Smooth muscle cell of trachea (primary cell): ENCODE measurements around the gene TAF6. TPM values are rescaled to one million over a fixed set of nuclear protein-coding genes. Genes with fewer than 3 reads are reported as not detected.

Experiments used
- total RNA-seq: library from RNA; depleted of rRNA; stranded (reverse); fragments of >200 nt; gene quantifications from 2 replicates; pipeline ENCODE4 v1.2.1, GENCODE V29; 2014

The TAF6 gene
- total RNA-seq, result 65.5 and 69.7 TPM in 2 replicates

DNA sequence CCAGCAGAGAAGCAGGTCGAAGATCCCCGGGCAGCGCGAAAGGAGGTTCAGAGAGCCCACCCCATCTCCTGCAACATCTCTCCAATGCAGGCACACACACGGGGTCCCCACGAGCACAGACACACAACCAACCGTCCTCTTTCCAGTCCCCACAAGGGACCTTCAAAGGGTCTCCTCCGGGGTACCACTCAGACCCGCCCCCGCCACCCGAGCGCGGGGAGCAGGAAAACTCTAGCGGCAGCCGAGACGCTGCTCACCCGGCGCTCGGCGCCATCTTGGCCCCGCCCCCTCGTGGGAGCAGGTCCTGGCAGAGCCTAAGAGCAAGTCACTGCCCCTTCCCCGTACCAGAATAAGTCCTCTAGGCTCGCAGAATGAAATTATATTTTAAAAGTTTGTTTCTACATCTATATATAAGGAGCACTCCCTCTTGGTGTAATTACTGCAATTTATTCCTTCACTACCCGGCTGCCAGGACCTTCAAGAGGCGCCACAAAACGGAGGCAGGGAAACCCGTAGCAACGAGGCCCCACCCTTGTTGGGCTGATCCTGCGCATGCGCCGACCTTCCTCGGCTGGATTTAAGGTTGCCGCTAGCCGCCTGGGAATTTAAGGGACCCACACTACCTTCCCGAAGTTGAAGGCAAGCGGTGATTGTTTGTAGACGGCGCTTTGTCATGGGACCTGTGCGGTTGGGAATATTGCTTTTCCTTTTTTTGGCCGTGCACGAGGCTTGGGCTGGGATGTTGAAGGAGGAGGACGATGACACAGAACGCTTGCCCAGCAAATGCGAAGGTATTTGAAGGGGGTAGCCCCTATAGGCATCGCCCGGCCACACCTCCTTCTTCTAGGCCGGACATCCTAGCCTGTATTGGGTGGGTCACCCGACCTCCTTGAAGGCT lies at the start of gene TAF6, which contains the start of gene CNPY4:
TSS of gene TAF6 (minus strand) at position 287 of the 898 bp plus-strand sequence. CDS start 5,149 bp downstream, outside the sequence.
TSS of gene CNPY4 (plus strand) at position 563 of the 898 bp plus-strand sequence. CDS start at position 674, 111 bp downstream.

DNA sequence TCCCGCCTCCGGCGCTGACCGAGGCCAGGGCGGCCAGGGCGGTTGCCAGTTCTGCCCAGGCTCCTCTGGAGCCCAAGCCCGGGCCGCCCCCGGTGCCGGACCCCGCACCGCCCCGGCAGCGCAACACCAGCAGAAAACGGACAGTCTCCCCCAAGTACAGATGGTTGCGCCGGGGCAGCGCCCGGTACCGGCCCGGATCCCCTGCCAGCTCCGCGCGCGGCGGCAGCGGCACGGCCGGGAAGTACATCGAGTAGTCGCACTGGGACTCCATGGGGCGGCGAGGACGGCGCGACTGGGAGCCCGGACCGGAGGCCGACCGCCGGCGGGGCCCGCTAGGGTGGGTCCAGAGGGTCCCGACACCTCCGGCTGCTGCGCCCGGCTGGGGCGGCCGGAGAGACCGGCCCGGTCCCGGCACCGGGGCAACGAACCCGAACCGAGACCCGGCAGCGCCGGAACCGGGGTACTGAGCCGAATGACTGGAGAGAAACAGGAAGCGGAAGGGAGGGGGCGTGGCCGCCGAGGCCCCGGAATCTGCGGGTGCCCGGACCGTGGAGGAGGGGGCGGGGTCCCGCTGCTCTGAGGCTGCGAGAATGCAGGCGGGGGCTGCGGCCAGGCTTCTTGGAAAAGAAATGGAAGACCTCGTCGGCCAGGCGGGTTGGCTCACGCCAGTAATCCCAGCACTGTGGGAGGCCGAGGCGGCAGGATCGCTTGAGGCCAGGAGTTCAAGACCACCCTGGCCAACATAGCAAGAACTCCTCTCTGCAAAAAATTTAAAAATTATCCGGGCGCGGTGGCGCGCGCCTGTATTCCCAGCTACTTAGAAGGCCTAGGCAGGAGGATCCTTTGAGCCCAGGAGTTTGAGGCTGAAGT lies 39.3 kb upstream of the TAF6 start, which contains the start of gene TRAPPC14:
TSS of gene TRAPPC14 (minus strand) at position 495 of the 870 bp plus-strand sequence. CDS start at position 271, 224 bp downstream.

GRCh38 chr7:100148559-100149328 lies 29.6 kb upstream of the TAF6 start, which contains the start of gene LAMTOR4:
Gene LAMTOR4 (plus strand): TSS chr7:100148918. CDS start chr7:100148973, 55 bp downstream.

DNA sequence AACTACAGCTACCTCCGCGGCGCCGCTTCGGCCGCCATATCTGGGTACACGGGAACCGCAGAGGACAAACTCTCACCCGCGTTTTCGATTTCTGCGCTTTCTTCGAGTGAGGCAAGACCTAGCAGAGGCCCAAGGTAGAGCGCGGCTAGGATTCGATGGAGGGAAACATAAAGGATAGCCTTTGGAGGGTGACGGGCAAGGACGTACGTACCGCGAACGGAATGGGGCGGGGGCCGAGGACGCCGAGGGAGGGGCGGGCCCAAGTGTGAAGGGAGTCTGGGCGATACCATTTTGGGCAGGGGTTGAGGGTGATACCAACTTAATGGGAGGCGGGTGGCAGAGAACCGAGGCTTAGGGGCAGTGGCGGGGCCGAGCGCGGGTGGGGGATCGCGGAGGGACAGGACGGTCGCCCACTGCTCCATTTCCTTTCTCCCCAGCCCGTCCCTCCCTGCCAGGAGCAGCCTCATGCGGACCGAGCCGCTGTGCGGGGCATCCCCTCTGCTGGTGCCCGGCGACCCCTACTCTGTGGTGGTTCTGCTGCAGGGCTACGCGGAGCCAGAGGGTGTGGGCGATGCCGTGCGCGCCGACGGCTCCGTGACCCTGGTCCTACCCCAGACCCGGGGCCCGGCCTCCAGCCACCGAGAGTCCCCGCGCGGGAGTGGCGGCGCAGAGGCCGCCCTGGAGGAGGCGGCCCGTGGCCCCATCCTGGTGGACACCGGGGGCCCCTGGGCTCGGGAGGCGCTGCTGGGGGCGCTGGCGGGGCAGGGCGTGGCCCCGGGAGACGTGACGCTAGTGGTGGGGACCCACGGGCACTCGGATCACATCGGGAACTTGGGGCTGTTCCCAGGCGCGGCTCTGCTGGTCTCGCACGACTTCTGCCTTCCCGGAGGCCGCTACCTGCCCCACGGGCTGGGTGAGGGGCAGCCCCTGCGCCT lies 8.0 kb upstream of the TAF6 start, which contains the start of gene MBLAC1:
TSS of gene MBLAC1 (plus strand) at position 37 of the 935 bp plus-strand sequence. CDS start at position 466, 429 bp downstream.

DNA sequence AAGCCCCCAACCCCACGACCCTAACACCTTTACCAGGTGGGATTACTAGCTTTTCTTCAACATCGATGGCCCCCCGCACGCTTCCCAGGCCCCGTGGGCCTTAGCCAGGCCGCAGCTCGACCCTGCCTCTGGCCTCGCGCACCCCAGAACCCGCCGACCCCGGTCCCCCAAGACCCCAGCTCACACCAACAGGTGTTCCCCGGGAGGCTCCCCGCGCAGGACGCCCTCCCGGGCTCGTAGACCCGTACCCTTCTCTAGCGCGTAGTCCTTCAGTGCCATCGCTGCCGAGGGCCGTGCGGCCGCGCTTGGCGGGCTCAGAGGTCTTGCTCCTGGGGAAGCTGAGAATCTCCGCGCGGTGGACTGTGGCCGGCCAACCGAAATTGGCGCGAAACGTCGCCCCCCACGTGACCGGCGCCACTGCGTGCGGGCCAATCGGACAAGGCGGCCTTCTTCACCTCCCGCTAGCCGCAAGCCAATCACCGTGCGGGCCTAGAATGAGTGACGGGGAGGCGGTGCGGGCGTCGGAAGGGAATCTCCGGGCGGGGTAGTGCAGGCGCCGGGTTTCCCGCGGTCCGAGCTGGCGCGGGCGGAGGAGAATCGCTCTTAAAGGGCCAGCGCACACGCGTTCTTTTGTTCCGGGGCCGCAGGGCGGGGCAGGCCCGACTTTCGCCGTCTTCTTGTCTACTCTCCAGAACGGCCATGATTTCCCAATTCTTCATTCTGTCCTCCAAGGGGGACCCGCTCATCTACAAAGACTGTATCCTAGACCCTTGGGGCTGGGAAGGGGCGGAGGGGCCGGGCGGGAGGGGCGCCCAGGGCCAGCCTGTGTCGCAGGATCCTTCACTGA lies 17.9 kb downstream of the TAF6 start, which contains the start of the genes AP4M1 and MCM7:
TSS of gene AP4M1 (plus strand) at position 628 of the 847 bp plus-strand sequence. CDS start at position 700, 72 bp downstream.
TSS of gene MCM7 (minus strand) at position 382 of the 847 bp plus-strand sequence. CDS start at position 279, 103 bp downstream.

GRCh38 chr7:100088621-100089457 lies 30.3 kb downstream of the TAF6 start, which contains the start of gene COPS6:
Gene COPS6 (plus strand): TSS chr7:100088969. CDS start chr7:100088991, 22 bp downstream.

DNA sequence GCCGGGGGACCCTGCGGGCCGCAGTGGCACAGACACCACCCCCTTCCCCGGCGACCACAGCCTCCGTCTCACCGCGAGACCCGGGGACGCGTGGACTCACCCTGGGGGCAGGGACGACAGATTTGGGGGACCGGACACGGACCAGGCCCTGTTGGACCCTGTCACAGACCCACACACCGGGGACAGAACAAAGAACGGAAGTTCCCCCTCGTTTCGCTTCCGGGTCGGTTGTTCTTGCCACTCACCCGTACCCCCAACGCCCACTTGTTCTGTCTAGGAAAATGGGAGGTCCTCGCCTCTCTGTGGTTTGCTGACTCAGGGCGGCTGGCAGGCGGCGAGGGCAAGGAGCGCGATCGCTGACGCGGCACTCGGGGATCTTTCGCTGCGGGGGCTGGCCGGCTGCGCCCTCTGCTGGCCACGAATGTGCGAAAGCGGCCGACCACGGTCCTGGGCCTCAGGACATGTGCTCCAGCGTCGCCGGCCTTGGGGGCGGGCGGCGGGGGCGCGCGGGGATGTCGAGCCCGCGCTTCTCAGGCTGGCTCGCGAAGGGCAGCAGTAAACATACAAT lies 37.5 kb downstream of the TAF6 start, which contains the start of gene ZNF3:
TSS of gene ZNF3 (minus strand) at position 189 of the 568 bp plus-strand sequence. CDS start 4,366 bp downstream, outside the sequence.

Other genes with a start within 250 kb of the TAF6 start
- not detected in 2 replicates for gene OR2AE1, start 242.3 kb downstream of the TAF6 start, total RNA-seq
- gene TRIM4, start 199.8 kb downstream of the TAF6 start, total RNA-seq, result 38.3 and 46.0 TPM in 2 replicates
- not detected in 2 replicates for gene GJC3, start 189.7 kb downstream of the TAF6 start, total RNA-seq
- not detected in 2 replicates for gene AZGP1, start 143.3 kb downstream of the TAF6 start, total RNA-seq
- 44.7 and 48.1 TPM in 2 replicates for gene ZKSCAN1, start 103.8 kb downstream of the TAF6 start, total RNA-seq
- 10.2 and 13.9 TPM in 2 replicates for gene ZSCAN21, start 69.6 kb downstream of the TAF6 start, total RNA-seq
- gene ZNF3, start 37.6 kb downstream of the TAF6 start, total RNA-seq, result 24.9 and 32.3 TPM in 2 replicates
- 74.6 and 113 TPM in 2 replicates for gene COPS6, start 30.4 kb downstream of the TAF6 start, total RNA-seq
- gene MCM7, start 18.0 kb downstream of the TAF6 start, total RNA-seq, result 16.7 and 118 TPM in 2 replicates
- 33.2 and 53.1 TPM in 2 replicates for gene AP4M1, start 17.7 kb downstream of the TAF6 start, total RNA-seq
- 31.3 and 37.7 TPM in 2 replicates for gene CNPY4, start 276 bp upstream of the TAF6 start, total RNA-seq
- 2.5 and 3.6 TPM in 2 replicates for gene MBLAC1, start 7.6 kb upstream of the TAF6 start, total RNA-seq
- gene LAMTOR4, start 29.6 kb upstream of the TAF6 start, total RNA-seq, result 59.9 and 108 TPM in 2 replicates
- gene TRAPPC14, start 39.4 kb upstream of the TAF6 start, total RNA-seq, result 4.8 and 7.1 TPM in 2 replicates
- gene GAL3ST4, start 49.3 kb upstream of the TAF6 start, total RNA-seq, result 4.1 and 12.7 TPM in 2 replicates
- gene GPC2, start 58.0 kb upstream of the TAF6 start, total RNA-seq, result 1.8 and 2.6 TPM in 2 replicates
- gene STAG3, start 58.6 kb upstream of the TAF6 start, total RNA-seq, result 0.66 and 1.6 TPM in 2 replicates
- gene PVRIG, start 100.6 kb upstream of the TAF6 start, total RNA-seq, result 0.17 TPM in 1 of 2 replicates, not detected in the other
- gene SPDYE3, start 188.3 kb upstream of the TAF6 start, total RNA-seq, result not detected in 2 replicates
- 7.8 and 8.9 TPM in 2 replicates for gene PILRB, start 238.8 kb upstream of the TAF6 start, total RNA-seq